ENCODE data around the gene TTC9C. TPM values are rescaled to one million over a fixed set of nuclear protein-coding genes. Genes with fewer than 3 reads are reported as not detected.

Gene TTC9C
- polyA plus RNA-seq, 1 donor (not counting 4 experiments of a cell fraction or from before 2014, with no cell fraction given) = 26.1 TPM

DNA sequence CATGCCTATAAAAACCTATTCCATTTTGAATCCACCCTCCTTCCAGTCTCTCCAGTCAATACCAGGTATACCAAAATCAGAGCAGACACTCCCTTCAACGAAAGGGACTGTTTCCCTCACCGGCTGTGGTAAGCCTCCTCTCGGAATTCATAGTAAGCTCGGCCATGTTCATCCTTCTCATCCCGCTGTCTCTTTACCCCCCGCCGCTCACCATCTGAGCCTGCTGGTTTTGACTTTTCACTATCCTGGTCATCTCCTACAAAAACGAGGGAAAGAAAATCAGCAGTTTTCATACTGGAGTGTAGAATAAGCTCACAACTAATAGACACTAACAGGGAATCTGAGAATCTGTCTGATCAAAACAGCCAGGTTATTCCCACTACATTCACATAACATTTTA lies 4.1 kb upstream of the TTC9C start:
- FAIRE-seq (no peak), DNase-seq (ENCODE audit: low read depth, low spot score) (no peak)
- TF ChIP-seq CTCF (optimal IDR thresholded peaks at IDR 0.05 in 1 of 3, IDR thresholded peaks at IDR 0.05 in 1 of 3, conservative IDR thresholded peaks at IDR 0.05 in 1 of 3; ENCODE audit: extremely low read depth in 1 of 3, insufficient read depth in 2 of 3, low read length in 3 of 3) (no peak), EZH2 (IDR thresholded peaks at IDR 0.05; ENCODE audit: low read length) (no peak)

DNA sequence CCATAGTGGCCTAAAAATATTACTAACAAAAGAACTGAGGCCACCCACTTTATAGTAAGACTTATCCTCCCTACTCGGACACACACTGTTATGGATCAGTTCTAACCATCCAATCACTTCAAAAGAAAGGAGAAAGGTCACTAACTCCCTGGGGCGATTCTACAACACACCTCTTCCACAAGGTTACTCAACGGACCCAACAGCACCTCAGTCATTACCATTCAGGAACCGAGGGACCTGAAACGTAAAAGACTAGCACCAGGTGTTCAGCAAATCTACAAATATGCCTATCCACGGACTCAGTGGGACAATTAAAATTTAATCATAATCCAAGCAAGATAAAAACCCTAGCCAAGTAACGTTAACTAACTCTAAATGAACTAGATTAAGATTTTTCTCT lies 2.6 kb upstream of the TTC9C start:
- Histone ChIP-seq H3K4me3 (ENCODE audit: control insufficient read depth in 2 of 3, extremely low read depth in 1 of 3, insufficient read depth in 2 of 3, low read depth in 1 of 3, low read length in 3 of 3) (peak overlapping the region; percentile 69 to 99 (median 80)), H3K27ac (ENCODE audit: control insufficient read depth, insufficient read depth, low read length) (peak overlapping the region; percentile 87), H3K9ac (ENCODE audit: control insufficient read depth, extremely low read depth, insufficient read depth, low read length) (peak overlapping the region; percentile 94), H3K36me3 (ENCODE audit: control insufficient read depth in 2 of 2, extremely low read depth in 1 of 2, insufficient read depth in 2 of 2, low read length in 2 of 2) (peaks cover 21 to 30% of the 10 kb centered on the region in 2 experiments), H3K9me3 (ENCODE audit: control insufficient read depth, low read depth, low read length) (no peaks in the 10 kb centered on the region), H2AFZ (ENCODE audit: control insufficient read depth, low read length) (no peak overlapping the region), H3K4me1 (ENCODE audit: control insufficient read depth, extremely low read depth, insufficient read depth, low read length) (peaks cover 22% of the 10 kb centered on the region), H3K27me3 (ENCODE audit: control insufficient read depth, extremely low read depth, insufficient read depth, low read length) (no peaks in the 10 kb centered on the region), H3K4me2 (ENCODE audit: control insufficient read depth, extremely low read depth, insufficient read depth, low read depth, low read length) (peak overlapping the region; percentile 98), H3K79me2 (ENCODE audit: control insufficient read depth, insufficient read depth, low read length) (peaks cover 76% of the 10 kb centered on the region), H4K20me1 (ENCODE audit: control insufficient read depth, extremely low read depth, insufficient read depth, low read length) (peaks cover 4% of the 10 kb centered on the region), H3K9me1 (ENCODE audit: control insufficient read depth, extremely low read depth, insufficient read depth, low read length) (no peaks in the 10 kb centered on the region)
- dilution Hi-C loops (cut with MboI; ENCODE audit: extremely low pct_ligation_motif_present, low sequenced_read_pairs) = no loop called here
- no peak for DNase-seq (ENCODE audit: low read depth, low spot score)
- no peak for FAIRE-seq
- TF ChIP-seq EZH2 (IDR thresholded peaks at IDR 0.05; ENCODE audit: low read length) = no peak
- no peak for TF ChIP-seq CTCF (optimal IDR thresholded peaks at IDR 0.05 in 1 of 3, IDR thresholded peaks at IDR 0.05 in 1 of 3, conservative IDR thresholded peaks at IDR 0.05 in 1 of 3; ENCODE audit: extremely low read depth in 1 of 3, insufficient read depth in 2 of 3, low read length in 3 of 3)

More for the DNA sequence above, 4.1 kb upstream of the TTC9C start:
- Histone ChIP-seq H3K9ac (ENCODE audit: control insufficient read depth, extremely low read depth, insufficient read depth, low read length) (peak overlapping the region; percentile 94), H3K9me1 (ENCODE audit: control insufficient read depth, extremely low read depth, insufficient read depth, low read length) (no peaks in the 10 kb centered on the region), H3K27me3 (ENCODE audit: control insufficient read depth, extremely low read depth, insufficient read depth, low read length) (no peaks in the 10 kb centered on the region), H4K20me1 (ENCODE audit: control insufficient read depth, extremely low read depth, insufficient read depth, low read length) (peaks cover 4% of the 10 kb centered on the region), H2AFZ (ENCODE audit: control insufficient read depth, low read length) (no peak overlapping the region), H3K4me2 (ENCODE audit: control insufficient read depth, extremely low read depth, insufficient read depth, low read depth, low read length) (peak overlapping the region; percentile 98), H3K9me3 (ENCODE audit: control insufficient read depth, low read depth, low read length) (no peaks in the 10 kb centered on the region), H3K4me3 (ENCODE audit: control insufficient read depth in 2 of 3, extremely low read depth in 1 of 3, insufficient read depth in 2 of 3, low read depth in 1 of 3, low read length in 3 of 3) (peak overlapping the region in 2 of 3 experiments; percentile 80 to 99), H3K79me2 (ENCODE audit: control insufficient read depth, insufficient read depth, low read length) (peaks cover 69% of the 10 kb centered on the region), H3K36me3 (ENCODE audit: control insufficient read depth in 2 of 2, extremely low read depth in 1 of 2, insufficient read depth in 2 of 2, low read length in 2 of 2) (peaks cover 28 to 34% of the 10 kb centered on the region in 2 experiments), H3K4me1 (ENCODE audit: control insufficient read depth, extremely low read depth, insufficient read depth, low read length) (peaks cover 12% of the 10 kb centered on the region), H3K27ac (ENCODE audit: control insufficient read depth, insufficient read depth, low read length) (no peak overlapping the region)
- dilution Hi-C loops (cut with MboI; ENCODE audit: extremely low pct_ligation_motif_present, low sequenced_read_pairs) = no loop called here

Data from keratinocyte (primary cell).